Thymus (tissue), 11 donors: ENCODE measurements around the gene PALD1. TPM values are rescaled to one million over a fixed set of nuclear protein-coding genes. Genes with fewer than 3 reads are reported as not detected.
A peak's percentile ranks its signal among the peaks of the same experiment; 100 is the strongest.

Experiments used
- DNase-seq, 9 donors: peaks; one replicate each; pipeline ENCODE4 v3.0.0-alpha.2; 2013; ENCODE audit warnings: low spot score in 9 of 9, low read depth in 6 of 9, missing footprints in 1 of 9
- H3K27ac ChIP-seq, 2 donors: one replicate each; pipeline ENCODE4 v1.5.1; 2013; ENCODE audit warnings: control low read depth in 1 of 2, low read depth in 1 of 2, low read length in 1 of 2, mild to moderate bottlenecking in 1 of 2, moderate library complexity in 1 of 2
- H3K27me3 ChIP-seq, 2 donors: one replicate each; pipeline ENCODE4 v1.5.1; 2013; ENCODE audit warnings: low read length in 1 of 2; ENCODE audit not compliant: control insufficient read depth in 2 of 2, insufficient read depth in 1 of 2
- H3K36me3 ChIP-seq, 2 donors: one replicate each; pipeline ENCODE4 v1.5.1; 2013; ENCODE audit warnings: low read length in 1 of 2, mild to moderate bottlenecking in 1 of 2, moderate library complexity in 1 of 2; ENCODE audit not compliant: control insufficient read depth in 2 of 2, insufficient read depth in 2 of 2
- H3K4me1 ChIP-seq, 2 donors: one replicate each; pipeline ENCODE4 v1.5.1; 2013; ENCODE audit warnings: low read length in 2 of 2; ENCODE audit not compliant: control insufficient read depth in 2 of 2, insufficient read depth in 2 of 2
- H3K4me3 ChIP-seq, 2 donors: one replicate each; pipeline ENCODE4 v1.5.1; 2013; ENCODE audit warnings: low read length in 2 of 2, control low read depth in 1 of 2, mild to moderate bottlenecking in 1 of 2
- H3K9me3 ChIP-seq, 2 donors: one replicate each; pipeline ENCODE4 v1.5.1; 2013; ENCODE audit warnings: low read length in 1 of 2, mild to moderate bottlenecking in 1 of 2; ENCODE audit not compliant: control insufficient read depth in 2 of 2, insufficient read depth in 1 of 2
- WGBS: extraction: QIAGEN DNeasy Blood & Tissue Kit; methylation state at CpG from one replicate; pipeline ENCODE4 v1.1.7; 2013; 5-methylcytosine and 5-hydroxymethylcytosine counted together
- polyA plus RNA-seq: library from polyadenylated mRNA; stranded (reverse); fragments of 200-250 nt; gene quantifications from one replicate; pipeline ENCODE4 v1.2.3, GENCODE V29; 2013
- total RNA-seq: library from RNA; stranded (reverse); fragments of 120-200 nt; gene quantifications from one replicate; pipeline ENCODE4 v1.2.4, GENCODE V29; 2013
- donor health status: healthy.

Gene PALD1
- total and polyA plus RNA-seq, 2 donors = 7.3 to 10.3 TPM

- H3K4me3 ChIP-seq = no peak overlapping the region
- peak in 1 of 9 donors; percentile 25 for DNase-seq
- H3K36me3 ChIP-seq = no peaks in the 10 kb centered on the region
- H3K4me1 ChIP-seq = peaks cover 7 to 22% of the 10 kb centered on the region in 2 donors
- H3K9me3 ChIP-seq = no peaks in the 10 kb centered on the region
- whole genome bisulfite sequencing = 47% methylated on average over 10 of the region's 10 CpGs
- H3K27me3 ChIP-seq = no peaks in the 10 kb centered on the region
- no peak overlapping the region for H3K27ac ChIP-seq
Measured at GRCh38 chr10:70492786-70493659, 14.5 kb downstream of the PALD1 start.

GRCh38 chr10:70493660-70494234 is 15.2 kb downstream of the PALD1 start:
- Histone ChIP-seq H3K27ac (no peak overlapping the region), H3K4me3 (no peak overlapping the region), H3K4me1 (peaks cover 7 to 22% of the 10 kb centered on the region in 2 donors), H3K36me3 (no peaks in the 10 kb centered on the region), H3K27me3 (no peaks in the 10 kb centered on the region), H3K9me3 (no peaks in the 10 kb centered on the region)
- WGBS = 31% methylated on average over 9 of the region's 9 CpGs
- DNase-seq = no peak

GRCh38 chr10:70494536-70494935 is 16.0 kb downstream of the PALD1 start:
- Histone ChIP-seq H3K4me1 (peaks cover 11 to 29% of the 10 kb centered on the region in 2 donors), H3K4me3 (no peak overlapping the region), H3K27me3 (no peaks in the 10 kb centered on the region), H3K36me3 (no peaks in the 10 kb centered on the region), H3K9me3 (no peaks in the 10 kb centered on the region), H3K27ac (no peak overlapping the region)
- 32% methylated on average over 8 of the region's 8 CpGs for WGBS
- peak in 1 of 9 donors; percentile 36 for DNase-seq

GRCh38 chr10:70494966-70495365 is 16.4 kb downstream of the PALD1 start:
- peaks cover 13 to 34% of the 10 kb centered on the region in 2 donors for H3K4me1 ChIP-seq
- H3K9me3 ChIP-seq = no peaks in the 10 kb centered on the region
- WGBS = 37% methylated on average over 13 of the region's 13 CpGs
- H3K27me3 ChIP-seq = no peaks in the 10 kb centered on the region
- H3K4me3 ChIP-seq = no peak overlapping the region
- H3K27ac ChIP-seq = no peak overlapping the region
- peak in 1 of 9 donors; percentile 36 for DNase-seq
- no peaks in the 10 kb centered on the region for H3K36me3 ChIP-seq

GRCh38 chr10:70495691-70496261 is 17.2 kb downstream of the PALD1 start:
- WGBS = 98% methylated on average over 4 of the region's 4 CpGs
- no peaks in the 10 kb centered on the region for H3K9me3 ChIP-seq
- H3K27me3 ChIP-seq = no peaks in the 10 kb centered on the region
- peaks cover 13 to 36% of the 10 kb centered on the region in 2 donors for H3K4me1 ChIP-seq
- no peaks in the 10 kb centered on the region for H3K36me3 ChIP-seq
- no peak for DNase-seq
- H3K27ac ChIP-seq = no peak overlapping the region
- no peak overlapping the region for H3K4me3 ChIP-seq

- no peaks in the 10 kb centered on the region for H3K27me3 ChIP-seq
- H3K4me3 ChIP-seq = no peak overlapping the region
- peaks cover 0 to 3% of the 10 kb centered on the region in 2 donors for H3K9me3 ChIP-seq
- H3K27ac ChIP-seq = no peak overlapping the region
- H3K4me1 ChIP-seq = peaks cover 13 to 40% of the 10 kb centered on the region in 2 donors
- 90% methylated on average over 13 of the region's 13 CpGs for WGBS
- no peaks in the 10 kb centered on the region for H3K36me3 ChIP-seq
- no peak for DNase-seq
Measured at GRCh38 chr10:70496341-70497119, 18.0 kb downstream of the PALD1 start.

- peak overlapping the region in 1 of 2 donors; percentile 9 for H3K27ac ChIP-seq
- H3K27me3 ChIP-seq = no peaks in the 10 kb centered on the region
- H3K4me3 ChIP-seq = no peak overlapping the region
- H3K36me3 ChIP-seq = no peaks in the 10 kb centered on the region
- no peak for DNase-seq
- H3K4me1 ChIP-seq = peaks cover 13 to 40% of the 10 kb centered on the region in 2 donors
- WGBS = 98% methylated on average over 13 of the region's 13 CpGs
- H3K9me3 ChIP-seq = peaks cover 0 to 3% of the 10 kb centered on the region in 2 donors
Measured at GRCh38 chr10:70497120-70497545, 18.6 kb downstream of the PALD1 start.

- no peaks in the 10 kb centered on the region for H3K27me3 ChIP-seq
- H3K4me1 ChIP-seq = peaks cover 12 to 31% of the 10 kb centered on the region in 2 donors
- DNase-seq = peak in 1 of 9 donors; percentile 55
- H3K27ac ChIP-seq = peak overlapping the region in 1 of 2 donors; percentile 18
- H3K9me3 ChIP-seq = peaks cover 0 to 3% of the 10 kb centered on the region in 2 donors
- H3K4me3 ChIP-seq = no peak overlapping the region
- H3K36me3 ChIP-seq = no peaks in the 10 kb centered on the region
- 55% methylated on average over 10 of the region's 10 CpGs for WGBS
Measured at GRCh38 chr10:70498970-70499835, 20.6 kb downstream of the PALD1 start.
